OCI-LY1 (cell line): Measurements from ENCODE around the gene ACAD10.

Experiments
- EZH2 ChIP-seq: fragments of 200-600 bp; sonication (generic), shearing (Covaris generic); IDR thresholded peaks from 2 replicates; pipeline ENCODE4 v1.8.0; 2017; ENCODE audit warnings: borderline replicate concordance, mixed run types, mild to moderate bottlenecking, antibody characterized with exemption, low read length, moderate library complexity, mixed read lengths
- TF ChIP-seq, protein P1 (sequence below): fragments of 200-600 bp; sonication (generic), shearing (Covaris generic); IDR thresholded peaks from 2 replicates; pipeline ENCODE4 v1.5.1; 2017; ENCODE audit warnings: mild to moderate bottlenecking, antibody characterized with exemption, low read length, moderate library complexity, mixed read lengths

DNA sequence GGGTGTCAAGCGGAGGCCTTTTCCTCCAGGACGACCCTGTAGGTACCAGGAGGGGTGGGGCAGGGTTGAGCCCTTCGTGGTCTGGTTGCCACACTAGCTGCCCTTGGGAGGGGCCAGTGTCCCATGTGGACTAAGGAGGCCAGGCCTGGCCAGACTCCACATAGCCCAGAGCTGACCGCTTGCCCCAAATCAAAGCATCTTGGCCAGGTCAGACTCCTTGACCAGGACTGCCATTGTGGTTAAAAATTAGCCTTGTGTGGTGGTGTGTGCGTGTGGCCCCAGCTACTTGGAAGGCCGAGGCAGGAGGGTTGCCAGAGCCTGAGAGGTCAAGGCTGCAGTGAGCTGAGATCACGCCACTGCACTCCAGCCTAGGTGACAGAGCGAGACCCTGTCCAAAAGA is 105.7 kb downstream of the ACAD10 start:
- TF ChIP-seq, protein P1, sequence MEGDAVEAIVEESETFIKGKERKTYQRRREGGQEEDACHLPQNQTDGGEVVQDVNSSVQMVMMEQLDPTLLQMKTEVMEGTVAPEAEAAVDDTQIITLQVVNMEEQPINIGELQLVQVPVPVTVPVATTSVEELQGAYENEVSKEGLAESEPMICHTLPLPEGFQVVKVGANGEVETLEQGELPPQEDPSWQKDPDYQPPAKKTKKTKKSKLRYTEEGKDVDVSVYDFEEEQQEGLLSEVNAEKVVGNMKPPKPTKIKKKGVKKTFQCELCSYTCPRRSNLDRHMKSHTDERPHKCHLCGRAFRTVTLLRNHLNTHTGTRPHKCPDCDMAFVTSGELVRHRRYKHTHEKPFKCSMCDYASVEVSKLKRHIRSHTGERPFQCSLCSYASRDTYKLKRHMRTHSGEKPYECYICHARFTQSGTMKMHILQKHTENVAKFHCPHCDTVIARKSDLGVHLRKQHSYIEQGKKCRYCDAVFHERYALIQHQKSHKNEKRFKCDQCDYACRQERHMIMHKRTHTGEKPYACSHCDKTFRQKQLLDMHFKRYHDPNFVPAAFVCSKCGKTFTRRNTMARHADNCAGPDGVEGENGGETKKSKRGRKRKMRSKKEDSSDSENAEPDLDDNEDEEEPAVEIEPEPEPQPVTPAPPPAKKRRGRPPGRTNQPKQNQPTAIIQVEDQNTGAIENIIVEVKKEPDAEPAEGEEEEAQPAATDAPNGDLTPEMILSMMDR: no peak
- no peak for TF ChIP-seq EZH2
